ENCODE results near the gene LRBA. TPM values are rescaled to one million over a fixed set of nuclear protein-coding genes. Genes with fewer than 3 reads are reported as not detected.
"Not testable (repeated sequence)": the region's sequence is repeated elsewhere in the genome, so short reads cannot be mapped to it uniquely, and the experiment has no call there.

The LRBA gene
- polyA plus RNA-seq, 3 donors, result 64.0 to 70.1 (median 67.0) TPM

DNA sequence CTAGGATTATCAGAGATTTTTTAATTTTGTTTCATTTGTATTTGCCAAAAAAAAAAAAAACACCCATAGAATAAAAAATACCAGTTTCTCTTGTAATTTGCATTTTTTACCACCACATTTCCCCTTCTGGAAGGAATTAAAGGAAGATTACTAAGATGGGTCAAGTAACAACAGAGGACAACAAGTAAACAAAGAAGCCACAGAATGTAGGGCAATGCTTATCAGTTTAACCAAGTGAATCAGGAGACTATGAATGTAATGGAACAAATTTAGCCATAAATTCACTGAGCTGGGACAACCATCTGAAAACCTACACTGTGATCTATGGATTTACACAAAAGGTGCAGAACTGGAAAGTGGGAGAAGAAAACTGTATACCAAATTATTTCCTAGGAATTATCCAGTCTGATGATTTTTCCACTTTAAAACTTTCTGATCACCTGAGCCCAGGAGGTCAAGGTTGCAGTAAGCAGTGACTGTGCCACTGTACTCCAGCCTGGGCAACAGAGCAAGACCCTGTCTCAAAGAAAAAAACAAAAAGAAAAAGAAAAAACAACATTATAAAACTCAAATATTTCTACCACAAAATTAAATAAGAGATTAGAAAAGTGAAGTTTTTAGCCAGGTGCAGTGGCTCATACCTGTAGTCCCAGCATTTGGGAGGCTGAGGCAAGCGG lies 32.4 kb downstream of the LRBA start:
- no peak for DNase-seq (ENCODE audit: extremely low read depth in 1 of 11, low read depth in 9 of 11, low spot score in 4 of 11)

- no peak for DNase-seq (ENCODE audit: extremely low read depth in 1 of 11, low read depth in 9 of 11, low spot score in 4 of 11)
Observed at GRCh38 chr4:150978738-150979575, 36.1 kb downstream of the LRBA start.

GRCh38 chr4:150976478-150977118 lies 38.5 kb downstream of the LRBA start:
- no peak for DNase-seq (ENCODE audit: extremely low read depth in 1 of 11, low read depth in 9 of 11, low spot score in 4 of 11)

DNA sequence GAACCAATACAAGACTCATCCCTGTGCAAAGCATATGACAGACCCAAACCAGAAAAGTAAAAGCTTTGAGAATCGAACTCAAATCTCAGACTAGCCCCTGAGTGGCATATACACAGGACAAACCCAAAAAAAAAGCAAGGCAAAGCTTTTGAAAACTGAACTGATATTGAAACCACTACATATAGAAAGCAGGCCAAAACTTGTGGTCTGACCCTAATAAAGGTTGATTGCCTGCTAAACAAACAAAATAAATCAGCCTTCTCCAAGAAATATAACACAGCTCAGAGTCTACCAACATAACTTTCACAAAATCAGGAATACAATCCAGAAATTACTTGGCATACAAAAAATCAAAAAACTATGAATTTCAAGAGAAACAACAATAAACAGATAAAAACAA lies 40.3 kb downstream of the LRBA start:
- DNase-seq (ENCODE audit: extremely low read depth in 1 of 11, low read depth in 9 of 11, low spot score in 4 of 11), result no peak

- no peak for DNase-seq (ENCODE audit: extremely low read depth in 1 of 11, low read depth in 9 of 11, low spot score in 4 of 11)
Observed at GRCh38 chr4:150974252-150974640, 40.8 kb downstream of the LRBA start.

- peak in 2 of 11 donors; percentile 3 to 13 for DNase-seq (ENCODE audit: extremely low read depth in 1 of 11, low read depth in 9 of 11, low spot score in 4 of 11)
Observed at GRCh38 chr4:150973626-150974251, 41.3 kb downstream of the LRBA start.

DNA sequence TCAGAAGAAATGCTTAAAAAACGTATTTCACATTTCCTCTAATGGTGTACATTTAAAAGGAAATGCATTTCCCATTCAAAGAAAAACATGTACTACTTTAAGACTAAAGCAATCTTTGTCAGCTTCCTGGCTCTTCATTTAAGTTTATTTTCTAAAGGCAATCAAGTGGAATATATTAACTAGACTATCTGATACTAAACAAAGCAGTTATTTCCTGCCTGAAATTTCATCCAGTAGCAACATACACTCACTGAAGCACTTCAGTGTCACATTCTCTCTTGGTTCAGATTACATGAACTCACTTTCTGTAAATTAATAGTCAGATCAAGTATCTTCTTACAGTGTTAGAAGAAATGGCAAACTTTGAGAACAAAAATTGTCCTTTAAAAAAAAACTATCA lies 42.5 kb downstream of the LRBA start:
- DNase-seq (ENCODE audit: extremely low read depth in 1 of 11, low read depth in 9 of 11, low spot score in 4 of 11), result peak in 6 of 11 donors; percentile 13 to 42 (median 16)

GRCh38 chr4:150971901-150972300 lies 43.2 kb downstream of the LRBA start:
- DNase-seq (ENCODE audit: extremely low read depth in 1 of 11, low read depth in 9 of 11, low spot score in 4 of 11), result no peak

- no peak for DNase-seq (ENCODE audit: extremely low read depth in 1 of 11, low read depth in 9 of 11, low spot score in 4 of 11)
Observed at GRCh38 chr4:150970685-150971151, 44.4 kb downstream of the LRBA start.

DNA sequence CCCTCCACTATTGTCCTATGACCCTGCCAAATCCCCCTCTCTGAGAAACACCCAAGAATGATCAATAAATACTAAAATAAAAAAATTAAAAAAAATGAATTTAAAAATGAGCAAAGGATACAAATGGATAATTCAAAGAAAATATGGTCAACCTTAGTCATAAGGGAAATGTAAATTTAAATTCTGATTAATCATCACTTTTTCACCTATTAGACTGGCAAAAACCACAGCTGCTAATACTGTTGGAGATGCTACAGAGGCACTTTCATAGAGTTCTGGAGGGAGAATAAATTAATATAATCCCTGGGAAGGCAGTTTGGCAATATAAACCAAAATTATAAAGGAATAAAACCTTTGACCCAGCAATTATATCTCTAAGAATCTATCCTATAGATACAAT lies 50.3 kb downstream of the LRBA start:
- no peak for DNase-seq (ENCODE audit: extremely low read depth in 1 of 11, low read depth in 9 of 11, low spot score in 4 of 11)

DNA sequence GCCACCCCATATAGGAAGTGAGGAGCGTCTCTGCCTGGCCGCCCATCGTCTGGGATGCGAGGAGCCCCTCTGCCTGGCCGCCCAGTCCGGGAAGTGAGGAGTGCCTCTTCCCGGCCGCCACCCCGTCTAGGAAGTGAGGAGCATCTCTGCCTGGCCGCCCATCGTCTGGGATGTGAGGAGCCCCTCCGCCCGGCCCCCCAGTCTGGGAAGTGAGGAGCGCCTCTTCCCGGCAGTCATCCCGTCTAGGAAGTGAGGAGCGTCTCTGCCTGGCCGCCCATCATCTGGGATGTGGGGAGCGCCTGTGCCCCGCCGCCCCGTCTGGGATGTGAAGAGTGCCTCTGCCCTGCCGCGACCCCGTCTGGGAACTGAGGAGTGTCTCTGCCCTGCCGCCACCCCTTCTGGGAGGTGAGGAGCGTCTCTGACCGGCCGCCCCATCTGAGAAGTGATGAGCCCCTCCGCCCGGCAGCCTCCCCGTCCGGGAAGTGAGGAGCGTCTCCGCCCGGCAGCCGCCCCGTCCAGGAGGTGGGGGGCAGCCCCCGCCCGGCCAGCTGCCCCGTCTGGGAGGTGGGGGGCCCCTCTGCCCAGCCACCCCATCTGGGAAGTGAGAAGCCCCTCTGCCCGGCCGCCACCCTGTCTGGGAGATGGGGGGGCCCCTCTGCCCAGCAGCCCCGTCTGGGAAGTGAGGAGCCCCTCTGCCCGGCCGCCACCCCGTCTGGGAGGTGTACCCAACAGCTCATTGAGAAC lies 51.3 kb downstream of the LRBA start:
- not testable (repeated sequence) for DNase-seq (ENCODE audit: extremely low read depth in 1 of 11, low read depth in 9 of 11, low spot score in 4 of 11)

DNA sequence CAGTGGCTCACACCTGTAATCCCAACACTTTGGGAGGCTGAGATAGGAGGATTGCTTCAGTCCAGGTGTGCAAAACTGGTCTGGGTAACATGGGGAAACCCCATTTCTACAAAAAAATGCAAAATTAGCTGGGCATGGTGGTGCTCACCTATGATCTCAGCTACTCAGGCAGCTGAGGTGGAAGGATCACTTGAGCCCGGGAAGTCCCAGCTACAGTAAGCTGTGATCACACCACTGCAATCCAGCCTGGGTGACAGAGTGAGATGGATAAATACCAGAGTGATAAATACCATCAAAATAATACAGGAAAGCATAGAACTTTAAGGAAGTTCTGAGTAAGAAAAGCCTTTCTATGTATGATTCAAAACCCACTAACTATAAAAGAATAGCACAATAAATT lies 52.8 kb downstream of the LRBA start:
- DNase-seq (ENCODE audit: extremely low read depth in 1 of 11, low read depth in 9 of 11, low spot score in 4 of 11), result no peak

DNA sequence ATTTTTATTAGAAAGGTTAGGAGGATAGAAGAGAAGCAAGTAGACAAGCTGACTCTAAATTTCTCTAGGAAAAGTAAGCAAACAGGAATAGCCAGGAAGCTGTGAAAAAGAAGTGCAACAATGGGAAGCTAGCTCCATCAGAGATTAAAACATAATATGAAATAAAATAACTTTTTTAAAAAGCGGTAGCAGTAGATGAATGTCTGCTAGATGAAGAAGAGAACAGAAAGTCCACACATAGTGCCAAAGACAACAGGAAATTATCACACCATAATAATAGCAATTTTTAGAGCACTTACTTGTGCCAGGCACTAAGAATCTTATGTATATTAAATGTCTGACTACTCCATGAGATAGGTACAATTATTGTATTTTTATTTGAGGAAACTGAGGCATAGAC lies 53.5 kb downstream of the LRBA start:
- DNase-seq (ENCODE audit: extremely low read depth in 1 of 11, low read depth in 9 of 11, low spot score in 4 of 11), result no peak

DNA sequence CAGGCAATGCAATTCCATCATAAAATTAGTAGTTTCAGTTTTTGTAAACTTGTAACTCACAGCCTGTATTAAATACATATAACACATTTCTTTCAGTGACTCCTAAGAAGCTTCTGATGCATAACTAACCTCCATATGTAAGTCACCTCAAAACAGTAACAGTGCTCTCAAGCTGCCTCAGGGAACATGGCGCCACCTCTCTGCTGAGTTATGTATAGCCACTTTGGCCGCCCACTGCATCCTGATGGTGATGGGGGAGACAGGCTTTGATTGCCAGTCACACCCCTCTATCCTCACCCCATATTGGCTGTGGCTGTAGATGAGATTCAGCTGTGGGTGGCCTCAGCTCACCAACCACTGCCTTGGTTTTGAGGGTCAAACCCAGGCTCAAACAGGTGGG lies 54.3 kb downstream of the LRBA start:
- DNase-seq (ENCODE audit: extremely low read depth in 1 of 11, low read depth in 9 of 11, low spot score in 4 of 11), result no peak

- no peak for DNase-seq (ENCODE audit: extremely low read depth in 1 of 11, low read depth in 9 of 11, low spot score in 4 of 11)
Observed at GRCh38 chr4:150960079-150960478, 55.0 kb downstream of the LRBA start.

- not testable (repeated sequence) for DNase-seq (ENCODE audit: extremely low read depth in 1 of 11, low read depth in 9 of 11, low spot score in 4 of 11)
Observed at GRCh38 chr4:150957981-150958380, 57.1 kb downstream of the LRBA start.

DNA sequence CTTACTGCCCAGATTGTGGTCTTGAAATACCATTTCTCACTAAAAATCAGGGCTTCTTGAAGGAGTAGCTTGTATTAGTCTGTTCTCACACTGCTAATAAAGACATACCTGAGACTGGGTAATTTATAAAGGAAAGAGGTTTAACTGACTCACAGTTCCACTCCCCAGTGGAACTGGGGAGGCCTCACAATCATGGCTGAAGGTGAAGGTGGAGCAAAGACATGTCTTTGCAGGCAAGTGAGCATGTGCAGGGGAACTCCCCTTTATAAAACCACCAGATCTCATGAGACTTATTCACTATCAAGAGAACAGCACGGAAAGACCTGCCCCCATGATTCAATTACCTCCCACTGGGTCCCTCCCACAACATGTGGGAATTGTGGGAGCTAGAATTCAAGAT lies 58.0 kb downstream of the LRBA start:
- DNase-seq (ENCODE audit: extremely low read depth in 1 of 11, low read depth in 9 of 11, low spot score in 4 of 11), result not testable (repeated sequence)

GRCh38 chr4:150953916-150954315 lies 61.2 kb downstream of the LRBA start:
- DNase-seq (ENCODE audit: extremely low read depth in 1 of 11, low read depth in 9 of 11, low spot score in 4 of 11), result not testable (repeated sequence)
